Trophoblast cell (in vitro differentiated cells and primary cell): ENCODE results near the gene ZNF207.
"Not testable (repeated sequence)": the region's sequence is repeated elsewhere in the genome, so short reads cannot be mapped to it uniquely, and the experiment has no call there.

Source experiments
- DNase-seq, 2 donors: peaks; one replicate each; pipeline ENCODE4 v3.0.0-alpha.2; 2016
- H2AFZ ChIP-seq: 2 replicates; pipeline ENCODE4 v1.6.1; 2013; ENCODE audit warnings: low read length, moderate library complexity, mild to moderate bottlenecking; ENCODE audit not compliant: insufficient read depth, poor library complexity
- H2AK5ac ChIP-seq: 2 replicates; pipeline ENCODE4 v1.6.1; 2013; ENCODE audit warnings: mild to moderate bottlenecking, low read length
- H2BK120ac ChIP-seq: 2 replicates; pipeline ENCODE4 v1.6.1; 2013; ENCODE audit warnings: low read length, mild to moderate bottlenecking, moderate library complexity; ENCODE audit not compliant: insufficient read depth, poor library complexity
- H2BK12ac ChIP-seq: 2 replicates; pipeline ENCODE4 v1.6.1; 2013; ENCODE audit warnings: mild to moderate bottlenecking, low read length, moderate library complexity
- H2BK5ac ChIP-seq: 2 replicates; pipeline ENCODE4 v1.6.1; 2013; ENCODE audit warnings: low read length, low read depth, moderate library complexity, mild to moderate bottlenecking; ENCODE audit not compliant: poor library complexity
- H3K14ac ChIP-seq: 2 replicates; pipeline ENCODE4 v1.6.1; 2013; ENCODE audit warnings: mild to moderate bottlenecking, low read length
- H3K18ac ChIP-seq: 2 replicates; pipeline ENCODE4 v1.6.1; 2013; ENCODE audit warnings: mild to moderate bottlenecking, low read length
- H3K23ac ChIP-seq: 2 replicates; pipeline ENCODE4 v1.6.1; 2013; ENCODE audit warnings: low read length
- H3K27ac ChIP-seq: 2 replicates; pipeline ENCODE4 v1.5.1; 2013; ENCODE audit warnings: low read depth, mild to moderate bottlenecking, inconsistent platforms, low read length, moderate library complexity
- H3K27me3 ChIP-seq: 2 replicates; pipeline ENCODE4 v1.6.1; 2013; ENCODE audit warnings: inconsistent platforms, mild to moderate bottlenecking, low read length, moderate library complexity; ENCODE audit not compliant: insufficient read depth
- H3K36me3 ChIP-seq, 2 experiments: 1 replicate in 1 of 2; 2 replicates in 1 of 2; pipeline ENCODE4 v1.6.1; 2013; ENCODE audit warnings: low read length in 2 of 2, mild to moderate bottlenecking in 2 of 2, moderate library complexity in 1 of 2; ENCODE audit not compliant: insufficient read depth in 2 of 2, control insufficient read depth in 1 of 2
- H3K4ac ChIP-seq: 2 replicates; pipeline ENCODE4 v1.6.1; 2013; ENCODE audit warnings: low read depth, mild to moderate bottlenecking, low read length, moderate library complexity
- H3K4me1 ChIP-seq, 2 experiments: 1 replicate in 1 of 2; 2 replicates in 1 of 2; pipeline ENCODE4 v1.6.1; 2013; ENCODE audit warnings: low read length in 2 of 2, mild to moderate bottlenecking in 2 of 2, moderate library complexity in 1 of 2; ENCODE audit not compliant: insufficient read depth in 2 of 2, control insufficient read depth in 1 of 2
- H3K4me2 ChIP-seq: 2 replicates; pipeline ENCODE4 v1.6.1; 2013; ENCODE audit warnings: inconsistent platforms, mild to moderate bottlenecking, low read length, moderate library complexity
- H3K4me3 ChIP-seq: 2 replicates; pipeline ENCODE4 v1.5.1; 2013; ENCODE audit warnings: mild to moderate bottlenecking, low read depth, low read length, inconsistent platforms
- H3K79me1 ChIP-seq: one replicate; pipeline ENCODE4 v1.6.1; 2013; ENCODE audit warnings: low read length
- H3K79me2 ChIP-seq: 2 replicates; pipeline ENCODE4 v1.6.1; 2013; ENCODE audit warnings: low read length, mild to moderate bottlenecking; ENCODE audit not compliant: control insufficient read depth, insufficient read depth, poor library complexity
- H3K9ac ChIP-seq: 2 replicates; pipeline ENCODE4 v1.6.1; 2013; ENCODE audit warnings: mild to moderate bottlenecking, low read length
- H3K9me3 ChIP-seq: 2 replicates; pipeline ENCODE4 v1.6.1; 2013; ENCODE audit warnings: low read depth, mild to moderate bottlenecking, control low read depth, inconsistent platforms, low read length; ENCODE audit not compliant: insufficient read depth
- H4K12ac ChIP-seq: 2 replicates; pipeline ENCODE4 v1.6.1; 2013; ENCODE audit warnings: low read depth, mild to moderate bottlenecking, low read length, moderate library complexity
- H4K8ac ChIP-seq: 2 replicates; pipeline ENCODE4 v1.6.1; 2013; ENCODE audit warnings: low read depth, mild to moderate bottlenecking, low read length, moderate library complexity
- H4K91ac ChIP-seq: one replicate; pipeline ENCODE4 v1.6.1; 2013; ENCODE audit warnings: low read depth, mild to moderate bottlenecking, low read length, moderate library complexity
- WGBS: extraction: QIAGEN DNeasy Blood & Tissue Kit; methylation state at CpG from one replicate; pipeline ENCODE4 v1.1.7; 2013; ENCODE audit warnings: missing lambda C conversion rate; ENCODE audit not compliant: insufficient read length, insufficient coverage; ENCODE audit errors: extremely low coverage; 5-methylcytosine and 5-hydroxymethylcytosine counted together

The ZNF207 gene

DNA sequence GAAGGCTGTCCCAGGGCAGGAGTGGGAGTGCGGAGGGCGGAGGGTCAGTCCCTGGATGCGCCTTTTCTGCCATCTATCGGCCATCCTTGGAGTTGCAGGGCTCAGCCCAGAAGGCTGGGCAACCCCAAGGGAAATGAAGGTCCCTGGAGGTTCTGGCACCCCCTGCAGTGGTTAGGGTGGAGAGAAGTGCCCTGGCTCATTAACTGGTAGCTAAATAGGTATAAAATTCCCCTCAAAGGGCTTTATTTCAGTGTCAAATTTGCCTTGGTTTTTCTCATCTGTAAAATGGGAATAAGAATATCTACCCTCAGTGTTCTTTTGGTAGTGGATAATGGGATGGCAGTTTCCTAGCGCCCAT is 30.4 kb upstream of the ZNF207 start:
- peak; percentile 64 to 86 for DNase-seq
- no peak overlapping the region for H3K14ac ChIP-seq
- H3K79me2 ChIP-seq, result no peaks in the 10 kb centered on the region
- no peak overlapping the region for H2AK5ac ChIP-seq
- H3K4me3 ChIP-seq, result no peak overlapping the region
- H3K9me3 ChIP-seq, result peaks cover 2% of the 10 kb centered on the region
- H2BK12ac ChIP-seq, result no peak overlapping the region
- no peak overlapping the region for H2BK120ac ChIP-seq
- H3K4ac ChIP-seq, result no peak overlapping the region
- H3K4me1 ChIP-seq, result no peaks in the 10 kb centered on the region
- no peak overlapping the region for H3K18ac ChIP-seq
- no peak overlapping the region for H4K91ac ChIP-seq
- H3K4me2 ChIP-seq, result no peak overlapping the region
- H3K27ac ChIP-seq, result no peak overlapping the region
- no CpG with 5 or more reads among the region's 5 CpGs for WGBS
- H3K9ac ChIP-seq, result no peak overlapping the region
- no peaks in the 10 kb centered on the region for H3K36me3 ChIP-seq
- H3K79me1 ChIP-seq, result no peaks in the 10 kb centered on the region
- H4K8ac ChIP-seq, result no peak overlapping the region
- no peak overlapping the region for H3K23ac ChIP-seq
- no peak overlapping the region for H2BK5ac ChIP-seq
- no peak overlapping the region for H2AFZ ChIP-seq
- H3K27me3 ChIP-seq, result no peaks in the 10 kb centered on the region
- H4K12ac ChIP-seq, result no peak overlapping the region

DNA sequence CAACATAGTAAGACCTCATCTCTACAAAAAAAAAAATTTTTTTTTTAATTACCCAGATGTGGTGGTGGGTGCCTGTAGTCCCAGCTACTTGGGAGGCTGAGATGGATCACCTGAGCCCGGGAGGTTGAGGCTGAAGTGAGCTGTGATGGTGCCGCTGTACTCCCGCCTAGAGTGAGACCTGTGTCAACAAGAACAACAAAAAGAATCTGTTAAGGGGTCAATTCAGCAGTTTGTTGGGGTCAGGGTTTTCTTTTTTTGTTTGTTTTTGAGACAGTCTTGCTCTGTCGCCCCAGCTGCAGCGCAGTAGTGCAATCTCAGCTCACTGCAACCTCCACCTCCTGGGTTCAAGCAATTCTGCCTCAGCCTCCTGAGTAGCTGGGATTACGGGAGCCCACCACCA is 29.9 kb upstream of the ZNF207 start:
- not testable (repeated sequence) for H3K4ac ChIP-seq, H3K79me1 ChIP-seq, H3K27ac ChIP-seq, H2AFZ ChIP-seq, H3K36me3 ChIP-seq, H4K12ac ChIP-seq, H4K91ac ChIP-seq, H3K23ac ChIP-seq, H2BK12ac ChIP-seq, H3K4me2 ChIP-seq, H2BK5ac ChIP-seq, H3K9ac ChIP-seq, H3K14ac ChIP-seq, H3K4me3 ChIP-seq, H3K27me3 ChIP-seq, DNase-seq, H2AK5ac ChIP-seq, H3K18ac ChIP-seq, H3K9me3 ChIP-seq, H3K4me1 ChIP-seq, H3K79me2 ChIP-seq, H2BK120ac ChIP-seq, H4K8ac ChIP-seq
- WGBS, result no CpG with 5 or more reads among the region's 6 CpGs

DNA sequence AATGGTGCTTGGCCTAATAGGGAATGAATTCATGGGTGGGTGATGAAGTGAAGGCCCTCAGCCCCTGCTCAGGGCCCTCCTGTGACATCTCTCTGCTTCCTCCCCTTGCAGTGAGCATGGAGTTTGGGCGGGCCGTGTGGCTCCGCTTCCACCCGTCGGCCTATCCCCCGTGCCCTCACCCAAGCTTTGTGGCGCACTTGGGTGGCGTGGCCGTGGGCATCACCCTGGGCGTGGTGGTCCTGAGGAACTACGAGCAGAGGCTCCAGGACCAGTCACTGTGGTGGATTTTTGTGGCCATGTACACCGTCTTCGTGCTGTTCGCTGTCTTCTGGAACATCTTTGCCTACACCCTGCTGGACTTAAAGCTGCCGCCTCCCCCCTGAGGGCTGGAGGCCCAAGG is 29.1 kb upstream of the ZNF207 start:
- Histone ChIP-seq H3K36me3 (no peaks in the 10 kb centered on the region), H2BK12ac (no peak overlapping the region), H2BK5ac (no peak overlapping the region), H3K4ac (no peak overlapping the region), H3K27ac (no peak overlapping the region), H3K14ac (no peak overlapping the region), H3K4me1 (no peaks in the 10 kb centered on the region), H3K18ac (no peak overlapping the region), H3K27me3 (no peaks in the 10 kb centered on the region), H2AK5ac (no peak overlapping the region), H3K23ac (no peak overlapping the region), H3K9ac (peak overlapping the region; percentile 29), H3K79me2 (no peaks in the 10 kb centered on the region), H3K9me3 (peaks cover 2% of the 10 kb centered on the region), H4K8ac (no peak overlapping the region), H2AFZ (no peak overlapping the region), H2BK120ac (no peak overlapping the region), H3K79me1 (no peaks in the 10 kb centered on the region), H4K91ac (no peak overlapping the region), H4K12ac (no peak overlapping the region), H3K4me2 (no peak overlapping the region), H3K4me3 (peak overlapping the region; percentile 5)
- no peak for DNase-seq
- WGBS, result no CpG with 5 or more reads among the region's 15 CpGs

DNA sequence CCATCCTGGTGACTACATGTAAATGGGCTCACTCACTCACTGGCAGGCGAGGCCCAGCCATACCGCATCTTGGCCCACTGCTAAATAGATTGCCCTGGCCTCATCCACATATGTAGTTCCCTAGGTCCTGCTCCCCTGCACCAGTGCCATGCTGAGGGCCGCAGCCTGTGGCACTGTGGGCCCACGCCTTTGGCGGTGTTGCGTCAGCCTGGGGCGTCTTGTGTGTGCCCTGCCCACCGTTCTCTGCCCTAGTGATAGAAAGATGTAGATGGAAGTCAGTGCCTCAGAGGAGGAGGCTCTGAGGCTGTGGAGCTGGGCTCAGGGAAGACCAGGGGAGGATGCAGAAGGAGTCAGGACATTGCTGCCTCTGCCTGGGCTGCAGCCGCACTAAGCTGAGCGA is 26.9 kb upstream of the ZNF207 start:
- no peaks in the 10 kb centered on the region for H3K36me3 ChIP-seq
- peaks cover 2% of the 10 kb centered on the region for H3K9me3 ChIP-seq
- no peak overlapping the region for H3K27ac ChIP-seq
- WGBS, result no CpG with 5 or more reads among the region's 10 CpGs
- no peak overlapping the region for H3K18ac ChIP-seq
- H2AFZ ChIP-seq, result no peak overlapping the region
- H2AK5ac ChIP-seq, result no peak overlapping the region
- H2BK5ac ChIP-seq, result no peak overlapping the region
- H3K14ac ChIP-seq, result no peak overlapping the region
- no peak overlapping the region for H3K4me3 ChIP-seq
- no peak overlapping the region for H3K4ac ChIP-seq
- no peak overlapping the region for H4K8ac ChIP-seq
- no peaks in the 10 kb centered on the region for H3K79me1 ChIP-seq
- no peak overlapping the region for H4K12ac ChIP-seq
- H3K27me3 ChIP-seq, result no peaks in the 10 kb centered on the region
- H3K9ac ChIP-seq, result no peak overlapping the region
- no peaks in the 10 kb centered on the region for H3K4me1 ChIP-seq
- no peak overlapping the region for H3K4me2 ChIP-seq
- no peak for DNase-seq
- no peak overlapping the region for H2BK120ac ChIP-seq
- no peak overlapping the region for H4K91ac ChIP-seq
- H3K23ac ChIP-seq, result no peak overlapping the region
- no peaks in the 10 kb centered on the region for H3K79me2 ChIP-seq
- H2BK12ac ChIP-seq, result no peak overlapping the region
